ENCODE results near the gene NEMF.
"Not testable (repeated sequence)": the region's sequence is repeated elsewhere in the genome, so short reads cannot be mapped to it uniquely, and the experiment has no call there.

The NEMF gene

DNA sequence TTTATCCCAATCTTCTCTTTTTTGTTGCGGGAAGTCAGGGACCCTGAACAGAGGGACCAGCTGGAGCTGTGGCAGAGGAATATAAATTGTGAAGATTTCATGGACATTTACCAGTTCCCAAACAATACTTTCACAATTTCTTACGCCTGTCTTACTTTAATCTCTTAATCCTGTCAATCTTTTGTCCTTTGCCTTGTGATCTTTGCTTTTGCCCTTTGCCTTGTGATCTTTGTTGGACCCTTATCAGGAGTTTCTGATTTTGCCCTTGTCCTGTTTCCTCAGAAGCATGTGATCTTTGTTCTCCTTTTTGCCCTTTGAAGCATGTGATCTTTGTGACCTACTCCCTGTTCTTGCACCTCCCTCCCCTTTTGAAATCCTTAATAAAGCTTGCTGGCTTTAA, 36.5 kb downstream of the NEMF start:
- DNase-seq (ENCODE audit: low spot score) = not testable (repeated sequence)

DNA sequence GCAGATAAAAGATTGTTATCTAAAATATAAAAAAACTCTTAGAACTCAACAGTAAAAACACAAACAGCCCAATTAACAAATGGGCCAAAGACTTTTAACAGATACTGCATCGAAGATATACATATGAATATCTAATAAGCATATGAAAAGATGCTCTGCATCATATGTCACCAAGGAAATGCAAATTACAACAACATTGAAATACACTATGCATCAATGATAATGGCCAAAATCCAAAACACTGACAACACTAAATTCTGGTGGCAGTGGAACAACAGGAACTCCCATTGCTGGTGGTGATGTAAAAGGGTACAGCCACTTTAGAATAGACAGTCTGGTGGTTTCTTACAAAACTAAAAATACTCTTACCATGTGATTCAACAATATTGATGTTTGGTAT, 43.8 kb downstream of the NEMF start:
- no peak for DNase-seq (ENCODE audit: low spot score)

GRCh38 chr14:49796025-49796424, 56.6 kb downstream of the NEMF start:
- no peak for DNase-seq (ENCODE audit: low spot score)

- DNase-seq (ENCODE audit: low spot score) = no peak
Observed at GRCh38 chr14:49792618-49793017, 60.0 kb downstream of the NEMF start.

- no peak for DNase-seq (ENCODE audit: low spot score)
Observed at GRCh38 chr14:49786315-49786714, 66.3 kb downstream of the NEMF start.

GRCh38 chr14:49783394-49784014, 69.1 kb downstream of the NEMF start:
- DNase-seq (ENCODE audit: low spot score) = no peak

GRCh38 chr14:49781040-49781439, 71.5 kb downstream of the NEMF start:
- DNase-seq (ENCODE audit: low spot score) = not testable (repeated sequence)

DNA sequence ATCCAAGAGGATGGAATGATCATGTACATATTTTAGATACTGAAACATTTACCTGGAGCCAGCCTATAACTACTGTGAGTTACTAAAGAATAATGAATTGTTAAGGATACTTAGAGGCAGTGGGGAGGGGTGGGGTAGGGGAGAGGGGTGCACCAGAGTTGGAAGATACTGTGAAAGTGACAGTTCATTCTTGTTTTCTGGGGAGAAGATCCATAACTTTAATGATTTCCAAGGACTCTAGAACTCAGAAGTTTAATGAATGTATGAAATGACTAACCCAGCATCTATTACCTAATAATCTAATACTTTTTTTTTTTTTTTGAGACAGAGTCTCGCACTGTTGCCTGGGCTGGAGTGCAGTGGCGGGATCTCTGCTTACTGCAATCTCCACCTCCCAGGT, 74.2 kb downstream of the NEMF start:
- no peak for DNase-seq (ENCODE audit: low spot score)

DNA sequence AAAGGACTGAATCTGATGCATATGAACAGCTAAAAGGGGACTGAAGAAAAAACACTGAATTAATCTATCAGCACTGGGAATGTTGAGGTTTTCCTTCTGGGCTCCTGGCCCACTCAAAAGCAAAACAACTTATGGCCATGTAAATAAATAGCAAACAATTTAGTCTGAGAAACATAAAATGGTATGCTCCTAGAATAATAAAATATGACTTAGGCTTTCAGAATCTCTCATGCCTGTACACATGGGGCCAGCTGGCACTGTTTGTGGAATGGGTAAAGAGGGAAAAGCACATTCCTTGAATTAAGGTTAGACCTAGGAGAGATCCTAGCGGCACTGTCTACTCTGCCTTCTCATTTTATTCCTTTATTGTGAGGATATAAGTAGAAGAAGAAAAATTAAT, 78.5 kb downstream of the NEMF start:
- DNase-seq (ENCODE audit: low spot score) = no peak

DNA sequence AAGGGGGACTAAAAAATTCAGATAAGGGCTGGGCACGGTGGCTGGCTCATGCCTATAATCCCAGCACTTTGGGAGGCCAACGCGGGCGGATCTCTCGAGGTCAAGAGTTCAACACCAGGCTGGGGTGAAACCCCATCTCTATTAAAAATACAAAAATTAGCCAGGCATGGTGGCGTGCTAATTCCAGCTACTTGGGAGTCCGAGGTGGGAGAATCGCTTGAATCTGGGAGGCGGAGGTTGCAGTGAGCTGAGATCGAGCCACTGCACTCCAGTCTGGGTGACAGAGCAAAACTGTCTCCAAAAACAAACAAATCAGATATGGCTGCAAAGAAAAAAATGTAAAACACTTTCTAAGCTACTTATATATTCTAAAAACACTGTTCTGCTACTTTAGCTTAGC, 80.9 kb downstream of the NEMF start:
- not testable (repeated sequence) for DNase-seq (ENCODE audit: low spot score)

DNA sequence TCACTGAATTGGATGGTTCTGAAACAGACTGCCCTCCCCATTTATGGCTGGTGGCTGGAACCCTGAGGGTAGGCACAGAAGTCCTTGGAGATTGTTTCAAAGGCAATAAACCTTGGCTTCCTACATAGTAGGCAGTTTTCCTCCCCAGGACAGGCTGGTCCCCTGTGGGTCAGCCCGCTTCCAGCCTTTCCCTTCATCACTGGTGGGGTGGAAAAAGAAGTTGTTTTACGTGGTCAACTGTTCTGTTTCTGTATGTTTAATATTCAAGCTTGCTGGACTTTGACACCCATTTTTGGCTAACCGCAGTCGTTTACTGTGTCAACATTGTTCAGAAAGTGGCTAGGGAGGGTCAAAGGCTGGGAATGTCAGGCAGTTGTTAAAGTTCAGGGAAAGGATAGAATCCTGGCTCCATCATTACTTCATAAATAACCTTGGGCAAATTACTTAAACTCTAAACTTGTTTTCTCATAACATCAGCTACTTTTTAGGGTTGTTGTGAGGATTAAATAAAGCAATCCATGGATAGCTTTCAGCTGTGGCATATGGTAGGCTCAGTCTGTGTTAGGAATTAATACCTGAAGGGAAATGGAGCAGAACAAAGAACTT, 82.3 kb downstream of the NEMF start:
- DNase-seq (ENCODE audit: low spot score) = no peak

GRCh38 chr14:49769581-49770211, 82.9 kb downstream of the NEMF start:
- DNase-seq (ENCODE audit: low spot score) = no peak

- no peak for DNase-seq (ENCODE audit: low spot score)
Observed at GRCh38 chr14:49769171-49769570, 83.4 kb downstream of the NEMF start.

- DNase-seq (ENCODE audit: low spot score) = peak; percentile 68
Observed at GRCh38 chr14:49768301-49769121, 84.1 kb downstream of the NEMF start.

DNA sequence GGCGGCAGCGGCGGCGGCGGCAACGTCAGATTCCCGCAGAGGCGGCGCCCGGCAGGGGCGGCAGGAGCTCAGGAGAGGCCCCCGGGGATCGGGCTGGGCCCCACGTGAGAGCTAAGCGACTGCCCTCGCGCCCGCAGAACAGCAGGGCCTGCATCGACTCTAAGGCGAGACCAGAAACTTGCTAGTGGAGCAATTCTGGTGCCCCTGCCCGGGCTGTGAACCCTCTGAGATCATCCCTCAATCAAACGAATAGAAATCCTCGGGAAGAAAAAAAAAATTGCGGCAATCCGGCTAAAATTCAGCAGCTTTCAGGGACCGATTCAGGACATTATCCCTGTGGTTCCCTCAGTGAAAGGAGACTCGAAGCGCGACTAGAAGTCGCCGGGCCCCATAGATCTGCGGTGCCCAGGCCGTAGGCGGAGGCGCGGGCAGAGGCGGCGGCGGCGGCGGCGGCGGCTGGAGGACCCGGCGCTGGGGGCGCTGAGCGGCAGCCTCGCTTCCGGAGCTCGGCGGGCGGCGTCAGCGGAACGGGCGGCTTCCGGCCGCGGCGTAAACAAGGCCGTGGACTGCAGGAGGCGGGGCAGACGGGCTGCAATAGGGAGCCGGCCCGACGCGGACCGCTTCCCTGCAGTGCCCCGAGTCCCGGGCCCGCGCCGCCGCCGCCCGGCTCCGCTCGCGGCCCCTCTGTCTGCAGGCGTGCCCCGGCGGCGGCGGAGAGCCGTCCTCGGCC, 84.9 kb downstream of the NEMF start, which contains the start of gene KLHDC2:
KLHDC2 (plus strand) TSS at position 583 of the 730 bp plus-strand sequence. CDS start 316 bp downstream, outside the sequence.
- DNase-seq (ENCODE audit: low spot score) = peak; percentile 94

GRCh38 chr14:49767270-49767570, 85.4 kb downstream of the NEMF start:
- no peak for DNase-seq (ENCODE audit: low spot score)

DNA sequence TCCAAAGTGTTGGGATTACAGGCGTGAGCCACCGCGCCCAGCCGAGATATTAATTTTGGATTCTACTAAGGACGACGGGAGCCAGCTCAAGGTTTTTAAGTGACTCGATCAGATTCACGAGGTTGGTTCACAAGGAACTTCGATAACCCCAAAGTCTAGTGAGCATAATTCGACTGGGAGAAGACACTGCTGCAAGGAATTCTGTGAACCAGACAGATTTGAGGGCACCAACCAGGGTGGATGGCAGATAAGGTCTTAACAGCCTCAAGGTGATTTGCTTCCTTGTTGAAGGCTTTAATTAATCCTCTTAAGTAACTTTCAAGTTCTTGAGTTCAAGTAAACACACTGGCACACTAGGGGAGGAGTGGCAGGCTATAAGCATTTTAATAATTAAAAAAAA, 85.7 kb downstream of the NEMF start:
- DNase-seq (ENCODE audit: low spot score) = no peak

GRCh38 chr14:49761839-49762551, 90.6 kb downstream of the NEMF start:
- DNase-seq (ENCODE audit: low spot score) = no peak

DNA sequence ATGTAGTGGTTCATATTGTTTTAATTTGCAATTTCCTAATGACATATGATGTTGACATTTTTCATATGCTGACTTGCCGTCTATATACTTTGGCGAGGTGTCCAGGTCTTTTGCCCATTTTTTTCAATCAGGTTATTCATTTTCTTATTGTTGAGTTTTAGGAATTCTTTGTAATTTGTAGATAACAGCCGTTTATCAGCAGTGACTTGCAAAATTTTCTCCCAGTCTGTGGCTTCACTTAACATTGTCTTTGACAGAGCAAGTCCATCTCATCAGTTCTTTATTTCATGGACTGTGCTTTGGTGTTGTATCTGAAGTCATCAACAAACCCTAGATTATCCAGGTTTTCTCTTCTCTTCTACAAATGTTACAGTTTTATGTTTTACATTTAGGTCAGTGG, 97.2 kb downstream of the NEMF start:
- no peak for DNase-seq (ENCODE audit: low spot score)

GRCh38 chr14:49754570-49755097, 98.0 kb downstream of the NEMF start:
- DNase-seq (ENCODE audit: low spot score) = no peak

GRCh38 chr14:49746476-49746875, 106.1 kb downstream of the NEMF start:
- not testable (repeated sequence) for DNase-seq (ENCODE audit: low spot score)

Data from left forelimb (tissue), 1 donor.